Thyroid gland (tissue), 4 donors: ENCODE measurements around the gene ABI1. TPM values are rescaled to one million over a fixed set of nuclear protein-coding genes. Genes with fewer than 3 reads are reported as not detected.

Experiments
- DNase-seq, 2 donors: peaks; one replicate each; pipeline ENCODE4 v3.0.0-alpha.2; 2019
- H3K27ac ChIP-seq, 3 donors: fragments of 200-600 bp; sonication (generic); 1 replicate in 2 of 3; 2 replicates in 1 of 3; pipeline ENCODE4 v1.5.1; 2016 to 2019; ENCODE audit warnings: mild to moderate bottlenecking in 1 of 3, moderate library complexity in 1 of 3
- H3K27me3 ChIP-seq: fragments of 200-600 bp; sonication (generic); one replicate; pipeline ENCODE4 v1.5.1; 2019
- H3K36me3 ChIP-seq, 2 donors: fragments of 200-600 bp; sonication (generic); one replicate each; pipeline ENCODE4 v1.5.1; 2016 to 2019
- H3K4me1 ChIP-seq, 2 donors: fragments of 200-600 bp; sonication (generic); one replicate each; pipeline ENCODE4 v1.5.1; 2017 to 2019
- H3K4me3 ChIP-seq, 3 donors: fragments of 200-600 bp; sonication (generic); replicated peaks in 1 of 3; 1 replicate in 2 of 3; 2 replicates in 1 of 3; pipeline ENCODE4 v1.5.1; 2016; ENCODE audit warnings: mild to moderate bottlenecking in 1 of 3
- H3K9me3 ChIP-seq: fragments of 200-600 bp; sonication (generic); one replicate; pipeline ENCODE4 v1.5.1; 2017
- CTCF ChIP-seq, 6 experiments: fragments of 200-600 bp in 3 of 6; fragments of 450-650 bp in 3 of 6; sonication (generic) in 3 of 6; IDR thresholded peaks; one replicate each; pipeline ENCODE4 v1.5.1; 2016 to 2019; ENCODE audit warnings: antibody characterized with exemption in 6 of 6, mild to moderate bottlenecking in 2 of 6, inconsistent platforms in 1 of 6, moderate library complexity in 1 of 6
- POLR2A ChIP-seq, 2 donors: fragments of 450-650 bp; IDR thresholded peaks; one replicate each; pipeline ENCODE4 v1.6.1; 2017; ENCODE audit warnings: antibody characterized with exemption in 2 of 2, mild to moderate bottlenecking in 2 of 2, moderate library complexity in 1 of 2
- WGBS, 2 donors: methylation state at CpG; one replicate each; pipeline ENCODE4 v1.1.5; 2017; 5-methylcytosine and 5-hydroxymethylcytosine counted together
- intact Hi-C: fragments of 100-400 bp; cut with DNase I; formaldehyde crosslinking; loops from one replicate; pipeline ENCODE4 v1.15.1; 2023
- total RNA-seq, 4 donors: library from RNA; depleted of rRNA; stranded (reverse); fragments of >200 nt; gene quantifications; one replicate each; pipeline ENCODE4 v1.2.3, GENCODE V29; 2016

The ABI1 gene
- total RNA-seq, 4 donors from 2014 or later = 42.7 to 72.3 (median 47.4) TPM

- no peak overlapping the region for H3K4me3 ChIP-seq
- 86 to 95% methylated on average over 5 of the region's 5 CpGs for WGBS, 2 donors
- H3K9me3 ChIP-seq = no peaks in the 10 kb centered on the region
- TF ChIP-seq CTCF (IDR thresholded peaks at IDR 0.05) (no peak), POLR2A (IDR thresholded peaks at IDR 0.05) (no peak)
- peaks cover 0 to 5% of the 10 kb centered on the region in 2 donors for H3K4me1 ChIP-seq
- intact Hi-C loops = no loop called here
- no peaks in the 10 kb centered on the region for H3K27me3 ChIP-seq
- no peaks in the 10 kb centered on the region for H3K36me3 ChIP-seq
- H3K27ac ChIP-seq = no peak overlapping the region
- DNase-seq = no peak
These were observed 30.8 kb downstream of the ABI1 start for GRCh38 chr10:26829810-26830515.

- H3K4me3 ChIP-seq = no peak overlapping the region
- intact Hi-C loops = no loop called here
- no peaks in the 10 kb centered on the region for H3K36me3 ChIP-seq
- peaks cover 0 to 2% of the 10 kb centered on the region in 2 donors for H3K4me1 ChIP-seq
- no peak for DNase-seq
- TF ChIP-seq CTCF (IDR thresholded peaks at IDR 0.05) (no peak), POLR2A (IDR thresholded peaks at IDR 0.05) (no peak)
- no peaks in the 10 kb centered on the region for H3K9me3 ChIP-seq
- no peaks in the 10 kb centered on the region for H3K27me3 ChIP-seq
- H3K27ac ChIP-seq = no peak overlapping the region
- 89 to 97% methylated on average over 1 of the region's 1 CpG for WGBS, 2 donors
These were observed 36.6 kb downstream of the ABI1 start for GRCh38 chr10:26824015-26824690.

GRCh38 chr10:26821699-26822570, 38.8 kb downstream of the ABI1 start:
- Histone ChIP-seq H3K36me3 (no peaks in the 10 kb centered on the region), H3K27me3 (no peaks in the 10 kb centered on the region), H3K9me3 (no peaks in the 10 kb centered on the region), H3K4me1 (peaks cover 0 to 2% of the 10 kb centered on the region in 2 donors), H3K27ac (no peak overlapping the region), H3K4me3 (no peak overlapping the region)
- 94 to 98% methylated on average over 3 of the region's 3 CpGs for WGBS, 2 donors
- DNase-seq = no peak
- TF ChIP-seq POLR2A (IDR thresholded peaks at IDR 0.05) (no peak), CTCF (IDR thresholded peaks at IDR 0.05) (no peak)
- intact Hi-C loops = no loop called here

- WGBS, 2 donors = 96 to 98% methylated on average over 2 of the region's 2 CpGs
- H3K27me3 ChIP-seq = no peaks in the 10 kb centered on the region
- H3K27ac ChIP-seq = no peak overlapping the region
- TF ChIP-seq POLR2A (IDR thresholded peaks at IDR 0.05) (no peak), CTCF (IDR thresholded peaks at IDR 0.05) (no peak)
- H3K4me3 ChIP-seq = no peak overlapping the region
- H3K4me1 ChIP-seq = no peaks in the 10 kb centered on the region
- no peak for DNase-seq
- H3K36me3 ChIP-seq = no peaks in the 10 kb centered on the region
- intact Hi-C loops = no loop called here
- H3K9me3 ChIP-seq = no peaks in the 10 kb centered on the region
These were observed 45.3 kb downstream of the ABI1 start for GRCh38 chr10:26815500-26815899.
